Chondrocyte (in vitro differentiated cells): ENCODE results near the gene LHX3. TPM values are rescaled to one million over a fixed set of nuclear protein-coding genes. Genes with fewer than 3 reads are reported as not detected.

ENCODE experiments used
- DNase-seq: peaks from one replicate; pipeline ENCODE4 v3.0.0; 2021; ENCODE audit warnings: mixed read lengths, low spot score
- H3K27ac Mint-ChIP-seq: one replicate; pipeline ENCODE4 v1.8.0; 2021; ENCODE audit warnings: mild to moderate bottlenecking, moderate library complexity, mixed read lengths; ENCODE audit not compliant: unreplicated experiment
- H3K27me3 Mint-ChIP-seq: 2 replicates; pipeline ENCODE4 v1.8.0; 2021; ENCODE audit warnings: low read depth, mixed read lengths
- H3K36me3 Mint-ChIP-seq: 2 replicates; pipeline ENCODE4 v1.8.0; 2021; ENCODE audit warnings: low read depth, mixed read lengths
- H3K4me1 Mint-ChIP-seq: 2 replicates; pipeline ENCODE4 v1.8.0; 2021; ENCODE audit warnings: low read depth, mild to moderate bottlenecking, mixed read lengths
- H3K4me3 Mint-ChIP-seq: one replicate; pipeline ENCODE4 v1.8.0; 2021; ENCODE audit warnings: mild to moderate bottlenecking, moderate library complexity, mixed read lengths; ENCODE audit not compliant: unreplicated experiment
- H3K9me3 Mint-ChIP-seq: 2 replicates; pipeline ENCODE4 v1.8.0; 2021; ENCODE audit warnings: low read depth, mixed read lengths
- total RNA-seq: library from RNA; stranded (reverse); gene quantifications from 3 replicates; pipeline ENCODE4 v1.2.1, GENCODE V29; 2021
- TF ChIP-seq, protein P1 (sequence below): fragments of 200-600 bp; sonication (generic); IDR thresholded peaks from 2 replicates; pipeline ENCODE4 v1.5.0; 2021; ENCODE audit warnings: antibody characterized with exemption, mild to moderate bottlenecking, moderate library complexity

The LHX3 gene
- total RNA-seq, 1 donor from 2014 or later = not detected

DNA sequence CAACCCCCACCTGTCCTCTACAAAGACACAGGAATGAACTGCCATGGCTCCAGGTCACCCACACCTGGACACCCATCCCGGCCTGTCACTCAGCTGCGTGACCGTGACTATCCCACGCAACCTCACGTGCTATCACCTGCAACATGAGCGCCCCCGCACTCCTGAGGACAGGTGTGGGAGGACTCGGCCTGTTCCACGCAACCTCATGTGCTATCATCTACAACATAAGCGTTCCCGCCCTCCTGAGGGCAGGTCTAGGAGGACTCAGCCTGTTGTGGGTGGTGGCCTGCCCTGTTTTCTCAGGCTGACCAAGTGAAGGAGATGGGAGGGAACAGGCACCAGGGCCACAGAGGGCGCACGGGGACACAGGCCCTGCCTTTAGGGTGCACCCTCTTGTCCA lies 36.6 kb upstream of the LHX3 start:
- H3K36me3 Mint-ChIP-seq = no peaks in the 10 kb centered on the region
- no peak for DNase-seq
- no peak overlapping the region for H3K4me3 Mint-ChIP-seq
- H3K27me3 Mint-ChIP-seq = no peaks in the 10 kb centered on the region
- TF ChIP-seq, protein P1, sequence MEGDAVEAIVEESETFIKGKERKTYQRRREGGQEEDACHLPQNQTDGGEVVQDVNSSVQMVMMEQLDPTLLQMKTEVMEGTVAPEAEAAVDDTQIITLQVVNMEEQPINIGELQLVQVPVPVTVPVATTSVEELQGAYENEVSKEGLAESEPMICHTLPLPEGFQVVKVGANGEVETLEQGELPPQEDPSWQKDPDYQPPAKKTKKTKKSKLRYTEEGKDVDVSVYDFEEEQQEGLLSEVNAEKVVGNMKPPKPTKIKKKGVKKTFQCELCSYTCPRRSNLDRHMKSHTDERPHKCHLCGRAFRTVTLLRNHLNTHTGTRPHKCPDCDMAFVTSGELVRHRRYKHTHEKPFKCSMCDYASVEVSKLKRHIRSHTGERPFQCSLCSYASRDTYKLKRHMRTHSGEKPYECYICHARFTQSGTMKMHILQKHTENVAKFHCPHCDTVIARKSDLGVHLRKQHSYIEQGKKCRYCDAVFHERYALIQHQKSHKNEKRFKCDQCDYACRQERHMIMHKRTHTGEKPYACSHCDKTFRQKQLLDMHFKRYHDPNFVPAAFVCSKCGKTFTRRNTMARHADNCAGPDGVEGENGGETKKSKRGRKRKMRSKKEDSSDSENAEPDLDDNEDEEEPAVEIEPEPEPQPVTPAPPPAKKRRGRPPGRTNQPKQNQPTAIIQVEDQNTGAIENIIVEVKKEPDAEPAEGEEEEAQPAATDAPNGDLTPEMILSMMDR = no peak
- H3K4me1 Mint-ChIP-seq = peaks cover 24% of the 10 kb centered on the region
- no peaks in the 10 kb centered on the region for H3K9me3 Mint-ChIP-seq
- H3K27ac Mint-ChIP-seq = no peak overlapping the region

DNA sequence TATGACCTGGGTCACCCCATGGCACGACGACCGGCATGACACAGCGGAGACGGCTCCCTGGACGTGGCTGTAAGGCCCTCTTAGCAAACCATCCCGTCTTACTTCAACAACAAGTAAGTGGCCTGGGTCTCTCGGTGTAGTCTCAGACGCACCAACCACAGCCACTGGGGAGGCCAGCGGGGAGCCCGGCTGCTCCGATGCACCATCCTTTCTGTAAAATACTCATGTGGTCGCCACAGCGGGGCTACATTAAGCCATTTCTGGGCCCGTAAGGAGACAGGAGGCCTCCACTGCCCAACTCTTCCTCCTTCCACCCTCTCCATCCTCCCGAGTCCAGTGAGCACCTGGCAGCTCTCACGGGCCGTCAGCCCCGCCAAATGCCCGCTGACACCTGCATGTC lies 36.0 kb upstream of the LHX3 start:
- Mint-ChIP-seq H3K4me3 (no peak overlapping the region), H3K4me1 (peaks cover 21% of the 10 kb centered on the region), H3K27ac (no peak overlapping the region), H3K36me3 (no peaks in the 10 kb centered on the region), H3K9me3 (no peaks in the 10 kb centered on the region), H3K27me3 (no peaks in the 10 kb centered on the region)
- no peak for DNase-seq
- TF ChIP-seq, protein P1 = no peak

DNA sequence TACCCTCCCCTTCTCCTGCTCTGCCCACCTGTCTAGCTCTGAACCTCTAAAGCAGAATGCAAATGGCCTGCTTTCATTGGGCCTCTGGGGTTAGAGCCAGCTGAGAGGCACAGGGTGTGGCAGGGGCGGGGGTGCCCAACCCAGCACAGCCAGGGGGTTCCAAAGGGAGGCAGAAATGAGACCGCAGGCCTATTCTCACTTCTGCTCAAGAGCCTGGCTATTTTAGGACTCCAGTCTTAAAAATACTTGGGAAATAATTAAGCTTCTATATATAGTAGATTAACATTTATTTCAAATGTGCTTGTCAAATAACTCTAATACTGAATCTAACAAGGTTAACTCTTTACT lies 35.0 kb upstream of the LHX3 start:
- Mint-ChIP-seq H3K27me3 (no peaks in the 10 kb centered on the region), H3K9me3 (no peaks in the 10 kb centered on the region), H3K36me3 (no peaks in the 10 kb centered on the region), H3K4me3 (no peak overlapping the region), H3K4me1 (peaks cover 18% of the 10 kb centered on the region), H3K27ac (no peak overlapping the region)
- DNase-seq = no peak
- TF ChIP-seq, protein P1 = no peak

DNA sequence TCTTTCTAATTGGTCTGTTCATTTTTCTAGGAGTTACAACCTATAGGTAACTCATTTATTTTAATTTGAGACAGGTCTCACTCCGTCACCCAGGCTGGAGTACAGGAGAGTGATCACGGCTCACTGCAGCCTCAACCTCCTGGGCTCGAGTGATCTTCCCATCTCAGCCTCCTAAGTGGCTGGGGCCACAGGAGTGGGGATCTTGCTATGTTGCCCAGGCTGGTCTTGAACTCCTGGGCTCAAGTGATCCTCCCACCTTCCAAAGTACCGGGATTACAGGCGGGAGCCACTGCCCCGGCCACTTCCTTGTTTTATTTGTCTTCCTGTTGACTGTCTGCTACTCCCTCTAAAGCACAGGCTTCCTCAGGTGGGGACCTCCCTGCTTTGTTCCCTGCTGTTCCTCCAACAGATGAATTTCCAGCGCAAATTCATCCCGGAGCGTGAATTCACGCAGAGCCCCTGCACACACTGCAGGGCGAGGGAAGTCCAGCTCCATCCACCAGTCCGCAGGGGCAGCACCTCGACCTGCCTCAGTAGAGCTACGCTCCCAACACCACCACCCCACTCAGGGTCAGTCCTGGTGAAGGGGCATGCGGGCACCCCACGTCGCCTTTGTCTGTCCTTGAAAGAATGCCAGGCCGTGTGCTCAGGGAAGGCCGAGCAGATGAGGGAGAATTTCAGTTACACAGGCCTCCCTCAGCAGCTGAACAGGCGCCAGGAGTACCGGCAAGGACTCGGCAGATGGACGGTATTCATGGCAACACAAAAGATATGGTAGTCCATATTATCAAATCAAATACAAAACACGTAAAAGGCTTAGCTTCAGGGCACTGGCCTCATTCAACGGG lies 34.4 kb upstream of the LHX3 start:
- H3K36me3 Mint-ChIP-seq = no peaks in the 10 kb centered on the region
- TF ChIP-seq, protein P1 = no peak
- peaks cover 12% of the 10 kb centered on the region for H3K4me1 Mint-ChIP-seq
- H3K27ac Mint-ChIP-seq = no peak overlapping the region
- no peak for DNase-seq
- H3K9me3 Mint-ChIP-seq = no peaks in the 10 kb centered on the region
- no peak overlapping the region for H3K4me3 Mint-ChIP-seq
- no peaks in the 10 kb centered on the region for H3K27me3 Mint-ChIP-seq

DNA sequence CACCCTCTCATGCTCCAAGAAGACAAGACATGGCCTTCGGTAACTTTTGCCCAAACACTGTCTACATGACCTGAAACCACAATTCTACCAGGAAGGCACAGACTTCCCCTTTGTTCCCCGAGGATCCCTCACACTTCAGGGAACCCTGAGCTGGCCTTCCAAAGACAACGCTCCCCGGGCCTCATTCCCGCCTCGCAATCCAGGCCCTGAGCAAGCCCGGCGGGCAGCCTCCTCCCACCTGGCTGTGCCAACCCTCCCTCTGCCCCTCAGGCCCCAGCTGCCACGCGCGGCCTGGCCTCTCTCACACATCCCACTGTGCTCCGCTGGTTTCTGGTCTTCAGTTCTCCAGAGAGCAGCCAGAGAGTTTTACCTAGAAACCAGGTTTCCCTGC lies 33.4 kb upstream of the LHX3 start:
- H3K9me3 Mint-ChIP-seq = no peaks in the 10 kb centered on the region
- peaks cover 4% of the 10 kb centered on the region for H3K4me1 Mint-ChIP-seq
- H3K36me3 Mint-ChIP-seq = no peaks in the 10 kb centered on the region
- no peaks in the 10 kb centered on the region for H3K27me3 Mint-ChIP-seq
- no peak overlapping the region for H3K27ac Mint-ChIP-seq
- no peak overlapping the region for H3K4me3 Mint-ChIP-seq
- no peak for DNase-seq
- TF ChIP-seq, protein P1 = no peak
